Esophagus (tissue), 2 donors: ENCODE data around the gene DDIAS. TPM values are rescaled to one million over a fixed set of nuclear protein-coding genes. Genes with fewer than 3 reads are reported as not detected.

ENCODE experiments used
- H3K27ac ChIP-seq, 2 donors: one replicate each; pipeline ENCODE4 v1.5.1; 2013; ENCODE audit warnings: low read depth in 2 of 2, mild to moderate bottlenecking in 2 of 2, inconsistent platforms in 1 of 2, low read length in 1 of 2, moderate library complexity in 1 of 2
- H3K27me3 ChIP-seq, 2 donors: one replicate each; pipeline ENCODE4 v1.6.1; 2013; ENCODE audit warnings: low read length in 2 of 2, control low read depth in 1 of 2, mild to moderate bottlenecking in 1 of 2; ENCODE audit not compliant: insufficient read depth in 2 of 2, control insufficient read depth in 1 of 2
- H3K36me3 ChIP-seq, 2 donors: one replicate each; pipeline ENCODE4 v1.6.1; 2013; ENCODE audit warnings: low read length in 1 of 2; ENCODE audit not compliant: control insufficient read depth in 2 of 2, insufficient read depth in 2 of 2
- H3K4me1 ChIP-seq, 2 donors: one replicate each; pipeline ENCODE4 v1.6.1; 2013; ENCODE audit warnings: low read length in 1 of 2; ENCODE audit not compliant: control insufficient read depth in 2 of 2, insufficient read depth in 2 of 2
- H3K4me3 ChIP-seq, 2 donors: one replicate each; pipeline ENCODE4 v1.5.1; 2013; ENCODE audit warnings: low read length in 2 of 2, mild to moderate bottlenecking in 2 of 2, low read depth in 1 of 2, moderate library complexity in 1 of 2
- H3K9me3 ChIP-seq, 2 donors: one replicate each; pipeline ENCODE4 v1.6.1; 2013; ENCODE audit warnings: mild to moderate bottlenecking in 2 of 2, low read depth in 1 of 2, low read length in 1 of 2, moderate library complexity in 1 of 2; ENCODE audit not compliant: control insufficient read depth in 2 of 2, insufficient read depth in 1 of 2
- WGBS, 2 donors: extraction: QIAGEN DNeasy Blood & Tissue Kit; methylation state at CpG; one replicate each; pipeline ENCODE4 v1.1.7; 2013; 5-methylcytosine and 5-hydroxymethylcytosine counted together
- polyA plus RNA-seq, 2 donors: library from polyadenylated mRNA; stranded (reverse); fragments of 200-250 nt; gene quantifications; one replicate each; pipeline ENCODE4 v1.2.3, GENCODE V29; 2013
- donor health status: healthy with polysubstance abuse.
- donor health status: Bipolar disorder and iron deficiency.

Gene DDIAS
- polyA plus RNA-seq, 2 donors: 0.92 to 2.5 TPM

- Histone ChIP-seq H3K27ac (peak overlapping the region; percentile 96 to 99), H3K4me3 (peak overlapping the region; percentile 82 to 90), H3K27me3 (no peaks in the 10 kb centered on the region), H3K9me3 (no peaks in the 10 kb centered on the region), H3K36me3 (no peaks in the 10 kb centered on the region), H3K4me1 (peaks cover 0 to 2% of the 10 kb centered on the region in 2 donors)
- WGBS, 2 donors: 0 to 2% methylated on average over 11 of the region's 11 CpGs
These were observed 1.6 kb upstream of the DDIAS start for GRCh38 chr11:82899957-82900276.

GRCh38 chr11:82900277-82901164 is 1.0 kb upstream of the DDIAS start, which contains the start of gene PRCP:
Gene PRCP, minus strand, starts transcription at chr11:82900430. Its CDS starts 28 bp downstream, at chr11:82900402.
- Histone ChIP-seq H3K9me3 (no peaks in the 10 kb centered on the region), H3K27ac (peak within 1 kb of the TSS; percentile 96 to 99), H3K36me3 (no peaks in the 10 kb centered on the region), H3K27me3 (no peaks in the 10 kb centered on the region), H3K4me1 (peaks cover 0 to 2% of the 10 kb centered on the region in 2 donors), H3K4me3 (peak within 1 kb of the TSS; percentile 82 to 90)
- 0% methylated on average over 37 to 40 of the region's 40 CpGs for WGBS, 2 donors

- Histone ChIP-seq H3K9me3 (no peaks in the 10 kb centered on the region), H3K36me3 (no peaks in the 10 kb centered on the region), H3K27me3 (no peaks in the 10 kb centered on the region), H3K27ac (peak overlapping the region in 1 of 2 donors; percentile 31), H3K4me3 (peak overlapping the region in 1 of 2 donors; percentile 90), H3K4me1 (peaks cover 0 to 2% of the 10 kb centered on the region in 2 donors)
- WGBS, 2 donors: 2 to 4% methylated on average over 15 of the region's 15 CpGs
These were observed 468 bp downstream of the DDIAS start for GRCh38 chr11:82901922-82902485.

GRCh38 chr11:82902880-82903279 is 1.3 kb downstream of the DDIAS start:
- Histone ChIP-seq H3K9me3 (no peaks in the 10 kb centered on the region), H3K27ac (peak overlapping the region in 1 of 2 donors; percentile 19), H3K27me3 (no peaks in the 10 kb centered on the region), H3K36me3 (no peaks in the 10 kb centered on the region), H3K4me1 (peaks cover 0 to 2% of the 10 kb centered on the region in 2 donors), H3K4me3 (peak overlapping the region in 1 of 2 donors; percentile 90)
- 66 to 71% methylated on average over 3 of the region's 3 CpGs for WGBS, 2 donors

GRCh38 chr11:82903843-82904586 is 2.5 kb downstream of the DDIAS start:
- Histone ChIP-seq H3K9me3 (no peaks in the 10 kb centered on the region), H3K27me3 (no peaks in the 10 kb centered on the region), H3K4me1 (peaks cover 0 to 2% of the 10 kb centered on the region in 2 donors), H3K27ac (peak overlapping the region in 1 of 2 donors; percentile 59), H3K36me3 (no peaks in the 10 kb centered on the region), H3K4me3 (no peak overlapping the region)
- WGBS, 2 donors: 45 to 62% methylated on average over 3 of the region's 3 CpGs

- Histone ChIP-seq H3K27ac (no peak overlapping the region), H3K27me3 (no peaks in the 10 kb centered on the region), H3K4me1 (no peaks in the 10 kb centered on the region), H3K36me3 (no peaks in the 10 kb centered on the region), H3K4me3 (no peak overlapping the region), H3K9me3 (no peaks in the 10 kb centered on the region)
- 71 to 72% methylated on average over 1 of the region's 1 CpG for WGBS, 2 donors
These were observed 4.7 kb downstream of the DDIAS start for GRCh38 chr11:82906236-82906635.

- Histone ChIP-seq H3K4me3 (no peak overlapping the region), H3K4me1 (no peaks in the 10 kb centered on the region), H3K9me3 (no peaks in the 10 kb centered on the region), H3K27me3 (no peaks in the 10 kb centered on the region), H3K36me3 (no peaks in the 10 kb centered on the region), H3K27ac (no peak overlapping the region)
- 44 to 45% methylated on average over 2 of the region's 2 CpGs for WGBS, 2 donors
These were observed 5.4 kb downstream of the DDIAS start for GRCh38 chr11:82906931-82907330.

GRCh38 chr11:82907371-82907770 is 5.8 kb downstream of the DDIAS start:
- Histone ChIP-seq H3K4me3 (no peak overlapping the region), H3K36me3 (no peaks in the 10 kb centered on the region), H3K27ac (no peak overlapping the region), H3K9me3 (no peaks in the 10 kb centered on the region), H3K27me3 (no peaks in the 10 kb centered on the region), H3K4me1 (no peaks in the 10 kb centered on the region)
- WGBS, 2 donors: 93 to 96% methylated on average over 5 of the region's 5 CpGs

GRCh38 chr11:82908311-82908710 is 6.8 kb downstream of the DDIAS start:
- no peak overlapping the region for H3K4me3 ChIP-seq
- no peaks in the 10 kb centered on the region for H3K27me3 ChIP-seq
- no peak overlapping the region for H3K27ac ChIP-seq
- no peaks in the 10 kb centered on the region for H3K36me3 ChIP-seq
- no peaks in the 10 kb centered on the region for H3K9me3 ChIP-seq
- no peaks in the 10 kb centered on the region for H3K4me1 ChIP-seq
